CD14-positive monocyte (primary cell): ENCODE results near the gene CHRNB1. TPM values are rescaled to one million over a fixed set of nuclear protein-coding genes. Genes with fewer than 3 reads are reported as not detected.

ENCODE experiments used
- DNase-seq, 3 donors: peaks; one replicate each; pipeline ENCODE4 v3.0.0-alpha.2; 2011 to 2022
- H2AFZ ChIP-seq: 2 replicates; pipeline ENCODE4 v1.6.0; 2012; ENCODE audit warnings: mild to moderate bottlenecking, low read depth, low read length, inconsistent platforms; ENCODE audit not compliant: insufficient read depth, poor library complexity, severe bottlenecking
- H3K27ac ChIP-seq, 2 donors: 1 replicate in 1 of 2; 2 replicates in 1 of 2; pipeline ENCODE4 v1.5.1; 2012 to 2013; ENCODE audit warnings: low read length in 2 of 2, control low read depth in 1 of 2, inconsistent platforms in 1 of 2, low read depth in 1 of 2, mild to moderate bottlenecking in 1 of 2
- H3K27me3 ChIP-seq, 2 donors: one replicate each; pipeline versions ENCODE4 v1.6.0 to v1.6.1; 2011 to 2013; ENCODE audit warnings: low read length in 2 of 2; ENCODE audit not compliant: control insufficient read depth in 2 of 2, insufficient read depth in 2 of 2
- H3K36me3 ChIP-seq, 2 donors: replicated peaks in 1 of 2; 1 replicate in 1 of 2; 2 replicates in 1 of 2; pipeline versions ENCODE4 v1.5.1 to v1.6.1; 2012 to 2013; ENCODE audit warnings: low read length in 2 of 2, control low read depth in 1 of 2, inconsistent platforms in 1 of 2, mild to moderate bottlenecking in 1 of 2; ENCODE audit not compliant: insufficient read depth in 2 of 2, control insufficient read depth in 1 of 2
- H3K4me1 ChIP-seq, 2 donors: 1 replicate in 1 of 2; 2 replicates in 1 of 2; pipeline versions ENCODE4 v1.5.1 to v1.6.1; 2012 to 2013; ENCODE audit warnings: low read length in 2 of 2, control low read depth in 1 of 2, inconsistent platforms in 1 of 2, mild to moderate bottlenecking in 1 of 2, moderate library complexity in 1 of 2; ENCODE audit not compliant: insufficient read depth in 2 of 2, control insufficient read depth in 1 of 2
- H3K4me2 ChIP-seq: replicated peaks from 2 replicates; pipeline ENCODE3; 2012; ENCODE audit warnings: low read length, moderate library complexity, mild to moderate bottlenecking; ENCODE audit not compliant: poor library complexity, severe bottlenecking; ENCODE audit errors: extremely low read depth
- H3K4me3 ChIP-seq, 3 experiments: fragments of 200-600 bp in 1 of 3; sonication (generic) in 1 of 3; replicated peaks in 1 of 3; 1 replicate in 2 of 3; 2 replicates in 1 of 3; pipeline ENCODE4 v1.5.1; 2011 to 2013; ENCODE audit warnings: low read length in 3 of 3, mild to moderate bottlenecking in 3 of 3, control low read depth in 2 of 3, low read depth in 2 of 3, inconsistent platforms in 1 of 3, moderate library complexity in 1 of 3
- H3K79me2 ChIP-seq: 2 replicates; pipeline ENCODE4 v1.6.0; 2012; ENCODE audit warnings: mild to moderate bottlenecking, control low read depth, inconsistent platforms, low read length, moderate library complexity; ENCODE audit not compliant: insufficient read depth
- H3K9ac ChIP-seq: 2 replicates; pipeline ENCODE4 v1.6.0; 2017; ENCODE audit warnings: low read length, mild to moderate bottlenecking; ENCODE audit not compliant: insufficient read depth, poor library complexity, severe bottlenecking
- H3K9me3 ChIP-seq, 2 donors: replicated peaks in 1 of 2; 1 replicate in 1 of 2; 2 replicates in 1 of 2; pipeline versions ENCODE4 v1.5.1 to v1.6.1; 2012 to 2013; ENCODE audit warnings: low read length in 2 of 2, control low read depth in 1 of 2; ENCODE audit not compliant: control insufficient read depth in 1 of 2, insufficient read depth in 1 of 2
- H4K20me1 ChIP-seq: 2 replicates; pipeline ENCODE4 v1.6.0; 2012; ENCODE audit warnings: mild to moderate bottlenecking, low read length, control low read depth, moderate library complexity; ENCODE audit not compliant: insufficient read depth
- H3K27ac Mint-ChIP-seq, 7 donors: one replicate each; pipeline ENCODE4 v1.8.0; 2020; ENCODE audit warnings: mild to moderate bottlenecking in 7 of 7, mixed read lengths in 7 of 7, moderate library complexity in 6 of 7, inconsistent platforms in 2 of 7
- H3K27me3 Mint-ChIP-seq, 3 donors: one replicate each; pipeline ENCODE4 v1.8.0; 2021 to 2022; ENCODE audit warnings: low read depth in 3 of 3, mild to moderate bottlenecking in 3 of 3, mixed read lengths in 3 of 3, moderate library complexity in 3 of 3, inconsistent platforms in 1 of 3
- H3K36me3 Mint-ChIP-seq, 2 donors: one replicate each; pipeline ENCODE4 v1.8.0; 2020; ENCODE audit warnings: mixed read lengths in 2 of 2, inconsistent platforms in 1 of 2, mild to moderate bottlenecking in 1 of 2
- H3K4me1 Mint-ChIP-seq: one replicate; pipeline ENCODE4 v1.8.0; 2020; ENCODE audit warnings: mild to moderate bottlenecking, mixed read lengths
- H3K4me3 Mint-ChIP-seq, 2 donors: one replicate each; pipeline ENCODE4 v1.8.0; 2020; ENCODE audit warnings: mild to moderate bottlenecking in 2 of 2, mixed read lengths in 2 of 2, moderate library complexity in 1 of 2
- H3K9me3 Mint-ChIP-seq, 7 donors: one replicate each; pipeline ENCODE4 v1.8.0; 2020 to 2022; ENCODE audit warnings: mixed read lengths in 7 of 7, mild to moderate bottlenecking in 6 of 7, moderate library complexity in 6 of 7, inconsistent platforms in 2 of 7
- CTCF ChIP-seq: fragments of 200-600 bp; IDR thresholded peaks from one replicate; pipeline ENCODE4 v1.8.0; 2022; ENCODE audit warnings: antibody characterized with exemption, mild to moderate bottlenecking
- WGBS: methylation state at CpG from one replicate; pipeline ENCODE4 v1.1.5; 2013; ENCODE audit warnings: missing lambda C conversion rate; ENCODE audit not compliant: insufficient coverage; 5-methylcytosine and 5-hydroxymethylcytosine counted together
- intact Hi-C, 2 donors: fragments of 100-400 bp; cut with micrococcal nuclease; formaldehyde crosslinking; loops; one replicate each; pipeline versions ENCODE4 v1.15.0 to v1.15.1; 2023
- polyA plus RNA-seq, 3 donors: library from polyadenylated mRNA; depleted of rRNA in 1 of 3; unstranded in 2 of 3; stranded (reverse) in 1 of 3; fragments of 300-500 nt in 2 of 3; fragments of >200 nt in 1 of 3; fragmentation: Illumina TruSeq in 2 of 3; gene quantifications; 1 replicate in 2 of 3; 2 replicates in 1 of 3; pipeline ENCODE4 v1.2.3, GENCODE V29; 2012 to 2021

CHRNB1 gene
- polyA plus RNA-seq, 3 donors: 9.3 to 15.7 (median 14.7) TPM

- no peak for TF ChIP-seq CTCF
- Histone ChIP-seq H4K20me1 (peaks cover 29% of the 10 kb centered on the region), H3K27ac (no peak overlapping the region), H3K9ac (no peak overlapping the region), H3K4me3 (peak overlapping the region in 1 of 3 experiments; percentile 52), H3K79me2 (peaks cover 8% of the 10 kb centered on the region), H3K36me3 (no peaks in the 10 kb centered on the region), H3K9me3 (peaks cover 0 to 18% of the 10 kb centered on the region in 2 donors), H3K27me3 (peaks cover 29 to 67% of the 10 kb centered on the region in 2 donors), H3K4me2 (peak overlapping the region; percentile 61), H2AFZ (no peak overlapping the region), H3K4me1 (peaks cover 53 to 63% of the 10 kb centered on the region in 2 donors)
- peak overlapping the region in 1 of 7 donors; percentile 40 for H3K27ac Mint-ChIP-seq
- intact Hi-C loops: no loop called here
- peaks cover 10 to 17% of the 10 kb centered on the region in 2 donors for H3K36me3 Mint-ChIP-seq
- peaks cover 0 to 17% (median 9%) of the 10 kb centered on the region in 7 donors for H3K9me3 Mint-ChIP-seq
- H3K4me1 Mint-ChIP-seq: peaks cover 52% of the 10 kb centered on the region
- H3K4me3 Mint-ChIP-seq: peak overlapping the region; percentile 66 to 84
- DNase-seq: peak; percentile 26 to 51 (median 31)
- peaks cover 58 to 79% (median 70%) of the 10 kb centered on the region in 3 donors for H3K27me3 Mint-ChIP-seq
- 1% methylated on average over 33 of the region's 46 CpGs for WGBS
These were observed 4.6 kb upstream of the CHRNB1 start for GRCh38 chr17:7440113-7440833.

- Histone ChIP-seq H3K27ac (no peak overlapping the region), H3K9ac (no peak overlapping the region), H3K9me3 (peaks cover 0 to 18% of the 10 kb centered on the region in 2 donors), H3K27me3 (peaks cover 32 to 72% of the 10 kb centered on the region in 2 donors), H4K20me1 (peaks cover 29% of the 10 kb centered on the region), H3K36me3 (no peaks in the 10 kb centered on the region), H3K4me3 (peak overlapping the region in 1 of 3 experiments; percentile 52), H2AFZ (no peak overlapping the region), H3K79me2 (peaks cover 8% of the 10 kb centered on the region), H3K4me1 (peaks cover 56 to 63% of the 10 kb centered on the region in 2 donors), H3K4me2 (peak overlapping the region; percentile 61)
- 0% methylated on average over 10 of the region's 12 CpGs for WGBS
- H3K9me3 Mint-ChIP-seq: peaks cover 0 to 18% (median 11%) of the 10 kb centered on the region in 7 donors
- peak overlapping the region; percentile 66 to 84 for H3K4me3 Mint-ChIP-seq
- TF ChIP-seq CTCF: no peak
- H3K4me1 Mint-ChIP-seq: peaks cover 54% of the 10 kb centered on the region
- H3K36me3 Mint-ChIP-seq: peaks cover 15 to 19% of the 10 kb centered on the region in 2 donors
- DNase-seq: peak; percentile 30 to 70 (median 46)
- intact Hi-C loops: no loop called here
- peaks cover 64 to 85% (median 76%) of the 10 kb centered on the region in 3 donors for H3K27me3 Mint-ChIP-seq
- no peak overlapping the region for H3K27ac Mint-ChIP-seq
These were observed 4.0 kb upstream of the CHRNB1 start for GRCh38 chr17:7440834-7441195.
